ENCODE results near the gene HRAS. TPM values are rescaled to one million over a fixed set of nuclear protein-coding genes. Genes with fewer than 3 reads are reported as not detected.
A peak's percentile ranks its signal among the peaks of the same experiment; 100 is the strongest.

The HRAS gene
- total and polyA plus RNA-seq, 10 of the 15 experiments (the other 5 are each of a cell fraction or from before 2014, with no cell fraction given), result 2.8 to 72.4 (median 31.7) TPM

- peaks cover 28% of the 10 kb centered on the region for H4K20me1 ChIP-seq (ENCODE audit: control insufficient read depth, insufficient read depth)
- peak within 1 kb of the TSS; percentile 86 for H3K4me3 ChIP-seq
- in situ Hi-C loops (cut with MboI) (no loop called here), intact Hi-C loops (cut with micrococcal nuclease; ENCODE audit: unreplicated experiment) (no loop called here)
- DNase-seq (ENCODE audit: low read depth, low spot score) (peak; percentile 66), FAIRE-seq (peak; percentile 96), ATAC-seq (peak; percentile 95)
- H3K27ac ChIP-seq (ENCODE audit: control insufficient read depth, insufficient read depth), result peak within 1 kb of the TSS; percentile 100
- RAD21 ChIA-PET (ENCODE audit: unreplicated experiment), result interaction anchor here (0.7 to 1.5 kb wide), 7 partner anchors 20 to 150 kb away, joined by 3 to 6 read pairs (median 5); partner anchors contain the start of genes DEAF1, HRAS and TMEM80
- WGBS (ENCODE audit: insufficient coverage, insufficient replicate concordance, low lambda C conversion rate, missing lambda C conversion rate), result under 1% methylated on average over 41 of the region's 99 CpGs
- SMC1A ChIA-PET (ENCODE audit: uncharacterized antibody, unreplicated experiment), result interaction anchor here (0.7 to 0.9 kb wide), 3 partner anchors 38 to 120 kb away, joined by 3 read pairs; partner anchors contain the start of genes HRAS and TMEM80
- peak within 1 kb of the TSS; percentile 97 for H3K4me2 ChIP-seq (ENCODE audit: control insufficient read depth, insufficient read depth)
- H3K4me1 ChIP-seq (ENCODE audit: control insufficient read depth, insufficient read depth, low read length), result peaks cover 16% of the 10 kb centered on the region
- peaks cover under 1 to 2% of the 10 kb centered on the region in 2 experiments for H3K36me3 ChIP-seq (ENCODE audit: control insufficient read depth in 2 of 2, insufficient read depth in 2 of 2, low read length in 1 of 2)
- peaks cover 45% of the 10 kb centered on the region for H3K79me2 ChIP-seq (ENCODE audit: control insufficient read depth, insufficient read depth, low read length)
- peak within 1 kb of the TSS; percentile 100 for H2AFZ ChIP-seq (ENCODE audit: control insufficient read depth, low read depth, low read length)
- H3K27me3 ChIP-seq (replicated peaks in 1 of 2; ENCODE audit: control insufficient read depth in 2 of 2, insufficient read depth in 2 of 2, low read length in 1 of 2), result peaks cover 0 to 3% of the 10 kb centered on the region in 2 experiments; a peak in 2 of 4 replicates
- H3K9me3 ChIP-seq (replicated peaks; ENCODE audit: control insufficient read depth, insufficient read depth, low read length), result no peaks in the 10 kb centered on the region
- BruUV-seq (replicated peaks), result no TSS peak
- peak within 1 kb of the TSS; percentile 99 for H3K9ac ChIP-seq (ENCODE audit: control insufficient read depth, insufficient read depth, low read length)
- CTCF ChIA-PET, result interaction anchor here (0.7 to 1.5 kb wide), 4 partner anchors 40 to 148 kb away, joined by 3 to 6 read pairs (median 4); partner anchors contain the start of gene HRAS
- POLR2A ChIA-PET, result interaction anchor here (0.7 to 1.2 kb wide), 11 partner anchors 11 to 150 kb away, joined by 3 to 15 read pairs (median 4); partner anchors contain the start of genes DEAF1, HRAS, IRF7 and LRRC56
- peak; percentile 99 for TF ChIP-seq ZNF207 (IDR thresholded peaks at IDR 0.05; ENCODE audit: borderline replicate concordance)
- no peak for TF ChIP-seq ZNF217 (IDR thresholded peaks at IDR 0.05)
- TF ChIP-seq SMC3 (IDR thresholded peaks at IDR 0.05; ENCODE audit: borderline replicate concordance, low read length), result no peak
- peak; percentile 60 for TF ChIP-seq ELK1 (IDR thresholded peaks at IDR 0.05; ENCODE audit: low read depth, low read length)
- no peak for TF ChIP-seq CTCF (IDR thresholded peaks at IDR 0.05 in 2 of 3, conservative IDR thresholded peaks at IDR 0.05 in 1 of 3; ENCODE audit: control insufficient read depth in 2 of 3, extremely low read depth in 1 of 3, insufficient read depth in 1 of 3, low read depth in 3 of 3, low read length in 3 of 3)
- no peak for TF ChIP-seq KDM1A (IDR thresholded peaks at IDR 0.05; ENCODE audit: borderline replicate concordance)
- TF ChIP-seq POLR2AphosphoS2 (IDR thresholded peaks at IDR 0.05; ENCODE audit: low read depth, low read length), result no peak
- TF ChIP-seq CREM (IDR thresholded peaks at IDR 0.05; ENCODE audit: low read depth), result no peak
- TF ChIP-seq NR2C2 (IDR thresholded peaks at IDR 0.05; ENCODE audit: borderline replicate concordance, control insufficient read depth, insufficient read length, low read depth), result peak; percentile 51
- TF ChIP-seq MEF2A (IDR thresholded peaks at IDR 0.05; ENCODE audit: insufficient read depth, low read depth, low read length), result 0 out of 2 replicates have a peak, but pooled peaks have one; percentile 26
- no peak for TF ChIP-seq ZBTB4 (CRISPR knock-in tag; IDR thresholded peaks at IDR 0.05)
- no peak for TF ChIP-seq PBX3 (IDR thresholded peaks at IDR 0.05; ENCODE audit: insufficient replicate concordance, low read depth, low read length)
These were observed 40.8 kb upstream of the HRAS start, which contains the start of gene PHRF1 for GRCh38 chr11:575996-576768. PHRF1 (plus strand) TSS chr11:576470; CDS start chr11:581513, 5,043 bp downstream.
